ENCODE results near the gene ANXA1. TPM values are rescaled to one million over a fixed set of nuclear protein-coding genes. Genes with fewer than 3 reads are reported as not detected.

ANXA1 gene, protein sequence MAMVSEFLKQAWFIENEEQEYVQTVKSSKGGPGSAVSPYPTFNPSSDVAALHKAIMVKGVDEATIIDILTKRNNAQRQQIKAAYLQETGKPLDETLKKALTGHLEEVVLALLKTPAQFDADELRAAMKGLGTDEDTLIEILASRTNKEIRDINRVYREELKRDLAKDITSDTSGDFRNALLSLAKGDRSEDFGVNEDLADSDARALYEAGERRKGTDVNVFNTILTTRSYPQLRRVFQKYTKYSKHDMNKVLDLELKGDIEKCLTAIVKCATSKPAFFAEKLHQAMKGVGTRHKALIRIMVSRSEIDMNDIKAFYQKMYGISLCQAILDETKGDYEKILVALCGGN
- 171 and 372 TPM in 2 replicates for total RNA-seq
- polyA plus RNA-seq (2012): 245 TPM

DNA sequence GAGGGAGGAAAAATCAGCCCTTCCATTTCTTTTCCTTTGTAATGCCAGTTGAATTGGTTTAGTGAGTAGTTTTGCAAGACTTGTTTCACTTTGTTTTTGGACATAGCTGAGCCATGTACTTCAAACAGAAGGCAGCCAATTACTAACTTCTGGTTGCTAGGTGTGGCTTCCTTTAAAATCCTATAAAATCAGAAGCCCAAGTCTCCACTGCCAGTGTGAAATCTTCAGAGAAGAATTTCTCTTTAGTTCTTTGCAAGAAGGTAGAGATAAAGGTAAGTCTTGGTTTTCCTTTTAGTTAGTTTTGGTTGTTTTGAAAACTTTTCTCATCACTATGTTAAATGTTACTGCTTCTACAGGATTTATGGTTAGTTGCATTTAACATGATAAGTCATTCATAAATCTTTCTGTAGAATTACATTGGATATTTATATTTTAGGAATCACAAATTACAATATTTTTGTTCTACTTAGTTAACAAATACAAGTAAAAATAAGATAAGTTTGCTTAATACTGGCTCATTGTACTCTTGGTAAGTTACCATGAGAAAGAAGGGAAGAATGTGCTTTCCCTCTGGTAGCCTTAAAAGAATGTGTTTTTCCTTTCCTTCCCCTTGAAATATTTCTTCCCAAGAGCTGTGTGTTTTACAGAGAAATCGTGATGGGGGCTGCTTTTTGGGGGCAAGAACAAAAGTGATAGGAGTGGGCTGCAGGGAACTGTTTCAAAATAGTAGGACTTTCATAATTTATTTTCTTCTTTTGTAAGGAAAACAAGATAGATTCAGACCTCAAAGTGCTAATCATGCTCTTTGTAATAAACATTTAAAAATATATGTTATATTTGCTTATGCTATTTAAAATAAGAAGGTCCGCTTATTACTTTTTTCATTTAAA, at the start of gene ANXA1:
ANXA1 (plus strand) TSS at position 213 of the 890 bp plus-strand sequence. CDS start 6,671 bp downstream, outside the sequence.
- peak; percentile 75 for DNase-seq (ENCODE audit: low read depth)

DNA sequence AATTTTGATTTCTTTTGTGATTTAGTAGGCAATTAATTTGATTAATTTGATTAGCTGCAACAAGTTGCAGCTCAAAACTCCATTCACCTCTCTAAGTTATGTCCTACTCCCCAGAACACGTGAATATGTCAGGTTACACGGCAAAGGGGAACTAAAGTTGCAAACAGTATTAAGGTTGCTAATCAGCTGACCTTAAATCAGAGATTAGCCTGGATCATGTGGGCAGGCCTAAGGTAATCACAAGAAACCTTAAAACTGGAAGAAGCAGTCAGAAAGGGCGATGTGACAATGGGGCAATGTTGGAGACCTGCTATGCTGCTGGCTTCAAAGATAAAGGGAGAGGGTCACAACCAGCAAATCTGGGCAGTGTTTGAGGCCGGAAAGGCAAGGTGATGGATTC, 47.3 kb upstream of the ANXA1 start:
- no peak for DNase-seq (ENCODE audit: low read depth)

DNA sequence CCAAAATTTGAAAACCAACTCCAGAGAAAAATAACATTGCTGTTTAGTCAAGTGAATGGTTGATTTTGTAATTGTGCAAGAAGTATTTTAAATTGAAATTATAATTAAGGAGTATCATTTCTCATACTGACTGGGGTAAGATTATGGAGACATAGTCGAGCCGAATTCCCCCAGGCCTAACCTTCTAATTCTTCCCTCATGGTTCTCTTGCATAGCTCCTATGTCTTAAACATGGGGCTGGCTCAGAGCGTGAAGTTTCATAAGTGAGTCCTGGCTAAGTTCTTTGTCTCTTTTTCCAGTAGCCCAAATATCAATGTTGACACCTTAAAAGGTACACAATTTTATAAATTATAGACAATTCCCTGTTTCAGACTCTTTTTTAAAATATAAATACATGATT, 46.7 kb upstream of the ANXA1 start:
- no peak for DNase-seq (ENCODE audit: low read depth)

- DNase-seq (ENCODE audit: low read depth): peak; percentile 65
Measured at GRCh38 chr9:73107489-73108069, 44.1 kb upstream of the ANXA1 start.

GRCh38 chr9:73114058-73114457, 37.6 kb upstream of the ANXA1 start:
- DNase-seq (ENCODE audit: low read depth): no peak

DNA sequence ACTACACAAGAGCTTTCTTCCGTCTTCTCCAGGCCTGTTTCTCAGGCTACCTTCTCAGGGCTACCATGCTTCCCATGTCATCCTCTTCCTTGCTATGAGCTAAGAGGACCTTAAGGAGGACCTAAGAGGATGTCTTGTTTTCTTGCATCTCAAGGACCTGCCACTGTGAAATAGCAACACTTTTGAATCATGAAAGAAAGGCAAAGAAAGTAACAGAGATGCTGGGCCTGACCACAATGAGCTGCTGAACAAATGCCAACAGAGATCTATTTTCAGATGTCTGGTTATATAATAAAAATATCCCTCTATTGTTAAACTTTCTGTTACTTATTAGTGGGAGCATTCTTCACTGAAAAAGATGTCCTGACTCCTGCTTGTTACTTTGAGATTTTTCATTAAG, 36.7 kb upstream of the ANXA1 start:
- peak; percentile 60 for DNase-seq (ENCODE audit: low read depth)

- peak; percentile 31 for DNase-seq (ENCODE audit: low read depth)
Measured at GRCh38 chr9:73116031-73116430, 35.6 kb upstream of the ANXA1 start.

DNA sequence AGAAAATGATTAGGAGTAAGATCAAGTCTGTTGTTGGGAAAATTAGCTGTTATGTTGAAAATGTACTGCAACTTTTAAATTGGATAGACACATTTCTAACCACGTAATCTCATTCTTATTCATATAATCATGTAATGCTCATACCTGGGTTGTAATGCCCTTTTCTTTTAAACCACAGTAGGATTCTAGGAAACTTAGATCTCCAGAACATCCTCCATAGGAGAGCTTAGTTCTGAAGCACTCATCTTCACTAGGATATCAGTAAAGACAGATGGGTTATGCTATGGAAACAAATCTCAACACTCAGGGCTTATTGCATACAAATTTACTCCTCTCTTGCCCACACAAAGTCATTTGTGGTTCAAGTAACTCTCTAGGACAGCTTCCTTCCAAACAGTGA, 34.8 kb upstream of the ANXA1 start:
- DNase-seq (ENCODE audit: low read depth): no peak

GRCh38 chr9:73118286-73118685, 33.4 kb upstream of the ANXA1 start:
- DNase-seq (ENCODE audit: low read depth): no peak

GRCh38 chr9:73118898-73119554, 32.6 kb upstream of the ANXA1 start:
- DNase-seq (ENCODE audit: low read depth): peak; percentile 29

DNA sequence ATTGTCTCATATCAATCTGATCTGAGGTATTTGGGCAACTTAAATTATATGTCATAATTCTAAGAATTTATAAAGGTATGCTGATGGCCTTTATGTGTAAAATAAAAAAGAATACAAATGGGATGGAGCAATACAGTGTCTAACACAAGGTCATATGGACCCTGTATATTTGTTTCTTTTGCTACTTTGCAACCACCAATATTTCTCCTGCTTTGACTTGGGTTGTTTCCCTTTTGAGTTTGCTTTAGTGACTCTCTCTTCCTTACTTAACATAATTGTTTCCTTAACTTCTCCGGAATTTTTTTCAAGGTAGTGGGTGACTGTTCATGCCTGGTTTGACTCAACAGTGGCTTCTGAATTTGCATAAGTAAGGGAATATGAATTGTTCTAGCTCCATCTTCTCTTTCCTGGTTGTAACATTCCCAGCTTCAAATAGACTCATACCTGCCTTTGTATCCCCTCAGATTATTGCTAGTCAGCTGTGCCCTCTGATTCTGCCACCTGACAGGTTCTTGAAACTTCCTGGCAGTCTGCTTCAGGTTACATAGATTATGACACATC, 30.2 kb upstream of the ANXA1 start:
- no peak for DNase-seq (ENCODE audit: low read depth)

GRCh38 chr9:73125651-73126050, 26.0 kb upstream of the ANXA1 start:
- DNase-seq (ENCODE audit: low read depth): no peak

DNA sequence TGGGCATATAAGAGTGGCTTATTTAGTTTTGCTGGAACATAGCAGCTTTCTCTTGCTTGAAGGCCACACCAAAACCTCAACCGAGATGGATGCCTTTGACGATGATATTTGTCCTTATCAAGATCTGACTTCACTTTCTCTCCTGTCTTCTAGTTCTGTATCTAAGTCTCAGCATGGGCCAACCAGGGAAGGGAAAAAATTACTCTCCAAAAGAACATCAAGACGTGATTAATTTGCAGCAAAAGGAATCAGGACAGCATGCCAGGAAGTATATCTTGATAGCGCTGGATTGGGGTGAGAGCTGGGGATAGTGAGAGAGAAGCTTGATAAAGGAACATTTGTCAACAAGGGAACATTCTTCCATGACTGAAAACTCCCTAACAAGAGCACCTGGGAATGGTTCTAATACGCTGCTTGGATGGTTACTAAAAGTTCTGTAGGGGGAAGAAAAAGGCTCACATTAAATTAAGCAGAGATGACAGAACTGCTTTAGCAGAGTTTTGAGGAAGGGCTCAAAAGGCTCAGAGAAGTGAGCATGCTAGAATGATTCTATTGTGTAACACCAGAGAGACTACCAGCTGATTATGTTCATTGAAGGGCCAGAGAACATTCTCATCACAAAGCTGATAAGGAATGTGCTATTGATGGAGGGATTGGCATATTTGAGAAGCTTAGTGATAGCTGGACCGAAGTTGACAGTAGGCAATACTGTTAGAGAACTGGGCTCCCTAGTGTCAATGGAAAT, 21.6 kb upstream of the ANXA1 start:
- DNase-seq (ENCODE audit: low read depth): no peak

DNA sequence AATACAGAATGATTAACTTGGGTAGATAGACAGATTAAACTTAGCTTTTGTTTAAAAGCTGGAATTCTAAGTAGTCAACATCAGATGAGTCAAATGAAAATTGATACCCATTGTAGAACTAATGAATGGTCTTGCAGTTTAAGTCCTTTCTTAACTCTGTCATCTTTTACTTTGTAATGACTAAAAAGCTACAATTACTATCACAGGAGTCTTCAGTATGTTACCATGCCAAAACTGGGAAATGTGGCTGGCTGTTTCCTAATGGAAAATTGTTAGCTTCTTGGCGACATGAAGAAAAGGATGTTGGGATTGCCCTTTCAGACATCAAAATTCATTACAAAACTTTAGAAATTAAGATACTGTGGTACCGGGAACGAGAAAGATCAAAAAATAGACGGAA, 20.2 kb upstream of the ANXA1 start:
- DNase-seq (ENCODE audit: low read depth): peak; percentile 24

DNA sequence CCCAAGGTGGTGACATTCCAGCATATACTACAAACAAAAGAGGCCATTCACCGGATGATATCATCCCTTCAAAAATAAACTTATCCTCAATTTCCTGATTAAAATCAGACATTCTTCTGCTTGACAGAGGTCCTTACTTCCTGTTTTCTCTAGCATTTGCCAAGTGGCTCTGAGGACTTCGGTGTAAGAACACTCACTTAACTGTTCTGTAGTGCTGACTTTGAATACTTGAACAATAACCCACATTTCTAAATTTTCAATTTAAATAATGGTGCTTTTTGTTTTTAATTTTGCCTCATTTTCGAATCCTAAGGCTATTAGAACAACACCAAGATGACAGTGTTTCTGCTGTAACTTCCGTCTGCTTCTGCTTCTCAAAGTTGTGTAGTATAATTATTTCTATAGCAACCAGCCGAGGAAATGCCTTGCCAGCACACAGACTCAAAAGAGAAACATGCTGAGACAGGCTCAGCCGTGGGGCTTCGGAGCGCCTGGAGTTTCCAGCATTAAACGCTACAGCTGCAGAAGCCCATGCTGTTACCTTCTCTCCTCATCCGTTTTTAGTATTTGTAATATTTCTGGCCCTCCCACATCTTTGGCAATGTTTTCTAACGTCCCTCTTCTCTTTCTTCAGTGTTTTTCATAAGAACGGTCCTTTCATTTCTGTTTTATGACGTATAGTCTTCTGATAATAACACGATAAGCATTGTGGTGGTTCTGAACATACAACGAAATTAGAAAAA, 19.5 kb upstream of the ANXA1 start:
- DNase-seq (ENCODE audit: low read depth): peak; percentile 85

DNA sequence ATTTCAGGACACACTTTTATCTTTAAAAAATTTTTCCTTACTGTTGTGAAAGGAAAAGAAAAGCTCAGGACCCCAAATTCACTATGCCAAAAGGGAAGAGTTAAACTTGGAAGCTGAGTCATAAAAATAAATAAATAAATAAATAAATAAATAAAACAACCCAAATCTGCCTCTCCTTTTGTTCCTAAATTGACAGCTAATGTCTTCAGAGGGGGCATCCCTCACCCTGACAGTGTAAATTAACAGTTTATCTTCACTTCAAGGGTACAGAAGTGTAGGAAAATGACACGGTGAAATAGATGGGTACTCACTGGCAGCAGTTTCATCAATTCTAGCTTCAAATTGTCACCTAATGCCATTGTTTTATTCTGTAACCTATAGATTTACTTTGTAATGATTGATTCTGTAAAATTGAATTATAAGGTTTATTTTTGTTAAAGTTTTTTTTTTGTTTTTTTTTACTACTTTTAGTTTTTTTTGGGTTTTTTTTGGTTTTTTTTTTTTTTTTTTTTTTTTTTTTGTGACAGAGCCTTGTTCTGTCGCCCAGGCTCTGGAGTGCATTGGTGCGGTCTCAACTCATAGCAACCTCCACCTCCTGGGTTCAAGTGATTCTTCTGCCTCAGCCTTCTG, 18.5 kb upstream of the ANXA1 start:
- DNase-seq (ENCODE audit: low read depth): peak; percentile 47

DNA sequence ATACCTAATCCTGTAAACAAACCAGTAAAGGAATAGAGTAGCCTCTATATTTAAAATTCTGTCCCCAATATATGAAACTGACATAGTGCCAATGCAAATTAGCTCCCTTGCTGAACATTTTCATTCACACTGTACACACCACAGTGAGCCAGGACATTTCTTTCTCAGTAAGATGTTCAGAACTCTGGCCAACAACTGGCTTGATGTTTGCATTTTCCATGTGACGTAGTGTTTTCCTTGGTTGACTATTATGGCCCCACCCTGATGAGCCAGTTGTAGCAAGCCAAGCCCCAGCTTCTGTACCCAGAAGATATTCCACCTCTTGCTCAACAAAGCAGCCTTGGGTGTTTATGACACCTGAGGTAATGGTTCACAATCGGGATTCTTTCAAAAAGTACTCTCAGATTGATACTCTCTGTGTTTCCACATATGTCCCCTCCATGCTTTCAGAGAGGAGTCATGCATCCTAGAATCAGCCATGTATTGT, 17.7 kb upstream of the ANXA1 start:
- DNase-seq (ENCODE audit: low read depth): no peak

- no peak for DNase-seq (ENCODE audit: low read depth)
Measured at GRCh38 chr9:73135394-73135793, 16.3 kb upstream of the ANXA1 start.

GRCh38 chr9:73137286-73137899, 14.3 kb upstream of the ANXA1 start:
- DNase-seq (ENCODE audit: low read depth): peak; percentile 37

All from myocyte (in vitro differentiated cells).